Measurements from ENCODE around the gene NUDT1.

- TF ChIP-seq, protein P1, sequence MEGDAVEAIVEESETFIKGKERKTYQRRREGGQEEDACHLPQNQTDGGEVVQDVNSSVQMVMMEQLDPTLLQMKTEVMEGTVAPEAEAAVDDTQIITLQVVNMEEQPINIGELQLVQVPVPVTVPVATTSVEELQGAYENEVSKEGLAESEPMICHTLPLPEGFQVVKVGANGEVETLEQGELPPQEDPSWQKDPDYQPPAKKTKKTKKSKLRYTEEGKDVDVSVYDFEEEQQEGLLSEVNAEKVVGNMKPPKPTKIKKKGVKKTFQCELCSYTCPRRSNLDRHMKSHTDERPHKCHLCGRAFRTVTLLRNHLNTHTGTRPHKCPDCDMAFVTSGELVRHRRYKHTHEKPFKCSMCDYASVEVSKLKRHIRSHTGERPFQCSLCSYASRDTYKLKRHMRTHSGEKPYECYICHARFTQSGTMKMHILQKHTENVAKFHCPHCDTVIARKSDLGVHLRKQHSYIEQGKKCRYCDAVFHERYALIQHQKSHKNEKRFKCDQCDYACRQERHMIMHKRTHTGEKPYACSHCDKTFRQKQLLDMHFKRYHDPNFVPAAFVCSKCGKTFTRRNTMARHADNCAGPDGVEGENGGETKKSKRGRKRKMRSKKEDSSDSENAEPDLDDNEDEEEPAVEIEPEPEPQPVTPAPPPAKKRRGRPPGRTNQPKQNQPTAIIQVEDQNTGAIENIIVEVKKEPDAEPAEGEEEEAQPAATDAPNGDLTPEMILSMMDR (IDR thresholded peaks at IDR 0.05; ENCODE audit: low read depth, low read length, poor library complexity, severe bottlenecking), result no peak
- no peak for TF ChIP-seq EZH2phosphoT487 (IDR thresholded peaks at IDR 0.05; ENCODE audit: borderline replicate concordance, low read length)
Observed at GRCh38 chr7:2212906-2213305, 29.1 kb upstream of the NUDT1 start.

All from DOHH2 (cell line).